DND-41 (cell line): ENCODE measurements around the gene CRAMP1.

Experiments used
- CTCF ChIP-seq: IDR thresholded peaks from 2 replicates; pipeline ENCODE4 v1.5.1; 2012; ENCODE audit warnings: borderline replicate concordance, low read length, moderate library complexity, mild to moderate bottlenecking; ENCODE audit not compliant: poor library complexity, severe bottlenecking; ENCODE audit errors: extremely low read depth
- EZH2 ChIP-seq: IDR thresholded peaks from 3 replicates; pipeline ENCODE4 v1.6.1; 2012; ENCODE audit warnings: borderline replicate concordance, low read depth, mild to moderate bottlenecking, moderate library complexity, low read length, inconsistent platforms; ENCODE audit not compliant: severe bottlenecking

GRCh38 chr16:1650131-1650530 is 38.0 kb downstream of the CRAMP1 start:
- no peak for TF ChIP-seq CTCF
- no peak for TF ChIP-seq EZH2
